H9 (cell line): ENCODE results near the gene IL6ST. TPM values are rescaled to one million over a fixed set of nuclear protein-coding genes. Genes with fewer than 3 reads are reported as not detected.

ENCODE experiments used
- DNase-seq: peaks from one replicate; pipeline ENCODE4 v3.0.0-alpha.2; 2017
- H2AFZ ChIP-seq: one replicate; pipeline ENCODE4 v1.6.1; 2013; ENCODE audit warnings: mild to moderate bottlenecking, low read length, control low read depth, moderate library complexity
- H2AK5ac ChIP-seq: 2 replicates; pipeline ENCODE4 v1.6.1; 2013; ENCODE audit warnings: low read length, control low read depth, mixed read lengths; ENCODE audit not compliant: insufficient read length
- H2BK120ac ChIP-seq: one replicate; pipeline ENCODE4 v1.6.1; 2013; ENCODE audit warnings: low read depth, mild to moderate bottlenecking, low read length, control low read depth, inconsistent platforms; ENCODE audit not compliant: poor library complexity, severe bottlenecking
- H2BK12ac ChIP-seq: 2 replicates; pipeline ENCODE4 v1.6.1; 2013; ENCODE audit warnings: low read length, control low read depth, mixed read lengths, low read depth; ENCODE audit not compliant: insufficient read length
- H2BK15ac ChIP-seq: 2 replicates; pipeline ENCODE4 v1.6.1; 2013; ENCODE audit warnings: low read depth, low read length, control low read depth
- H2BK20ac ChIP-seq: one replicate; pipeline ENCODE4 v1.6.1; 2013; ENCODE audit warnings: low read depth, mild to moderate bottlenecking, low read length, control low read depth, inconsistent platforms; ENCODE audit not compliant: poor library complexity, severe bottlenecking
- H2BK5ac ChIP-seq: 2 replicates; pipeline ENCODE4 v1.6.1; 2013; ENCODE audit warnings: low read length, control low read depth, mixed read lengths; ENCODE audit not compliant: insufficient read length
- H3K14ac ChIP-seq: 2 replicates; pipeline ENCODE4 v1.6.1; 2013; ENCODE audit warnings: low read length, control low read depth; ENCODE audit not compliant: insufficient read depth
- H3K18ac ChIP-seq: 2 replicates; pipeline ENCODE4 v1.6.1; 2013; ENCODE audit warnings: low read depth, mild to moderate bottlenecking, mixed read lengths, low read length, control low read depth; ENCODE audit not compliant: insufficient read length
- H3K23ac ChIP-seq: 2 replicates; pipeline ENCODE4 v1.6.1; 2013; ENCODE audit warnings: low read length, control low read depth, mixed read lengths, low read depth; ENCODE audit not compliant: insufficient read length
- H3K23me2 ChIP-seq: 2 replicates; pipeline ENCODE4 v1.6.1; 2013; ENCODE audit warnings: low read depth, mild to moderate bottlenecking, mixed read lengths, low read length, control low read depth; ENCODE audit not compliant: insufficient read length, poor library complexity, severe bottlenecking
- H3K27ac ChIP-seq: 2 replicates; pipeline ENCODE4 v1.5.1; 2013; ENCODE audit warnings: low read length, control low read depth, mixed read lengths, low read depth; ENCODE audit not compliant: insufficient read length
- H3K27me3 ChIP-seq: 2 replicates; pipeline ENCODE4 v1.6.1; 2013; ENCODE audit warnings: low read length, control low read depth, inconsistent platforms; ENCODE audit not compliant: insufficient read depth
- H3K4ac ChIP-seq: 2 replicates; pipeline ENCODE4 v1.6.1; 2013; ENCODE audit warnings: low read depth, mild to moderate bottlenecking, control low read depth, inconsistent platforms, low read length, moderate library complexity
- H3K4me1 ChIP-seq: 2 replicates; pipeline ENCODE4 v1.6.1; 2013; ENCODE audit warnings: low read length, control low read depth, inconsistent platforms; ENCODE audit not compliant: insufficient read depth
- H3K4me2 ChIP-seq: 2 replicates; pipeline ENCODE4 v1.6.1; 2013; ENCODE audit warnings: low read length, control low read depth, mixed read lengths; ENCODE audit not compliant: insufficient read length, insufficient read depth
- H3K56ac ChIP-seq: 2 replicates; pipeline ENCODE4 v1.6.1; 2013; ENCODE audit warnings: low read depth, mild to moderate bottlenecking, mixed read lengths, low read length, control low read depth; ENCODE audit not compliant: insufficient read length
- H3K79me1 ChIP-seq: 2 replicates; pipeline ENCODE4 v1.6.1; 2013; ENCODE audit warnings: low read depth, mild to moderate bottlenecking, moderate library complexity, low read length, control low read depth, inconsistent platforms; ENCODE audit not compliant: insufficient read depth, poor library complexity, severe bottlenecking
- H3K79me2 ChIP-seq: 2 replicates; pipeline ENCODE4 v1.6.1; 2013; ENCODE audit warnings: low read length, control low read depth, inconsistent platforms; ENCODE audit not compliant: insufficient read depth
- H3K9ac ChIP-seq: 2 replicates; pipeline ENCODE4 v1.6.1; 2013; ENCODE audit warnings: low read length, control low read depth, mixed read lengths; ENCODE audit not compliant: insufficient read length; ENCODE audit errors: extremely low read depth
- H3K9me3 ChIP-seq: one replicate; pipeline ENCODE4 v1.6.1; 2013; ENCODE audit warnings: low read depth, low read length, inconsistent platforms; ENCODE audit not compliant: control insufficient read depth
- H3T11ph ChIP-seq: one replicate; pipeline ENCODE4 v1.6.1; 2013; ENCODE audit warnings: mild to moderate bottlenecking, low read length, control low read depth, inconsistent platforms
- H4K20me1 ChIP-seq: one replicate; pipeline ENCODE4 v1.6.1; 2013; ENCODE audit not compliant: control insufficient read depth, insufficient read length, insufficient read depth
- H4K5ac ChIP-seq: 2 replicates; pipeline ENCODE4 v1.6.1; 2013; ENCODE audit warnings: low read depth, mild to moderate bottlenecking, mixed read lengths, low read length, control low read depth; ENCODE audit not compliant: insufficient read length
- H4K8ac ChIP-seq: replicated peaks from 2 replicates; pipeline ENCODE4 v1.6.1; 2013; ENCODE audit warnings: low read length, control low read depth, mixed read lengths, low read depth; ENCODE audit not compliant: insufficient read length
- H4K91ac ChIP-seq: 2 replicates; pipeline ENCODE4 v1.6.1; 2013; ENCODE audit warnings: low read depth, mild to moderate bottlenecking, moderate library complexity, mixed read lengths, low read length, control low read depth; ENCODE audit not compliant: insufficient read length
- H3K27ac Mint-ChIP-seq, 3 experiments: 2 replicates in 2 of 3; 3 replicates in 1 of 3; pipeline ENCODE4 v1.8.0; 2020 to 2021; ENCODE audit warnings: mixed read lengths in 3 of 3, mild to moderate bottlenecking in 1 of 3, moderate library complexity in 1 of 3
- H3K27me3 Mint-ChIP-seq: 2 replicates; pipeline ENCODE4 v1.8.0; 2021; ENCODE audit warnings: low read depth, mild to moderate bottlenecking, moderate library complexity, mixed read lengths
- H3K36me3 Mint-ChIP-seq, 3 experiments: 2 replicates in 2 of 3; 3 replicates in 1 of 3; pipeline ENCODE4 v1.8.0; 2020 to 2021; ENCODE audit warnings: low read depth in 3 of 3, mixed read lengths in 3 of 3; ENCODE audit not compliant: insufficient read depth in 1 of 3
- H3K4me1 Mint-ChIP-seq, 2 experiments: 2 replicates each; pipeline ENCODE4 v1.8.0; 2020; ENCODE audit warnings: mixed read lengths in 2 of 2
- H3K4me3 Mint-ChIP-seq, 2 experiments: 2 replicates in 1 of 2; 3 replicates in 1 of 2; pipeline ENCODE4 v1.8.0; 2020 to 2021; ENCODE audit warnings: mild to moderate bottlenecking in 2 of 2, mixed read lengths in 2 of 2, moderate library complexity in 1 of 2
- H3K9me3 Mint-ChIP-seq, 2 experiments: 2 replicates in 1 of 2; 3 replicates in 1 of 2; pipeline ENCODE4 v1.8.0; 2020; ENCODE audit warnings: mild to moderate bottlenecking in 2 of 2, mixed read lengths in 2 of 2, moderate library complexity in 1 of 2
- WGBS: extraction: QIAGEN DNeasy Blood & Tissue Kit; methylation state at CpG from one replicate; pipeline ENCODE4 v1.1.7; 2013; ENCODE audit warnings: missing lambda C conversion rate, low lambda C conversion rate, mixed read lengths; ENCODE audit not compliant: insufficient read length; ENCODE audit errors: extremely low coverage; 5-methylcytosine and 5-hydroxymethylcytosine counted together
- total RNA-seq: library from RNA; stranded (reverse); gene quantifications from 2 replicates; pipeline ENCODE4 v1.2.1, GENCODE V29; 2021
- TF ChIP-seq, protein P1 (sequence below): fragments of 200-600 bp; sonication (generic); conservative IDR thresholded peaks from 3 replicates; pipeline ENCODE4 v1.8.0; 2021; ENCODE audit warnings: antibody characterized with exemption, mild to moderate bottlenecking

IL6ST gene
- total RNA-seq, 1 experiment from 2014 or later, result 11.1 TPM

DNA sequence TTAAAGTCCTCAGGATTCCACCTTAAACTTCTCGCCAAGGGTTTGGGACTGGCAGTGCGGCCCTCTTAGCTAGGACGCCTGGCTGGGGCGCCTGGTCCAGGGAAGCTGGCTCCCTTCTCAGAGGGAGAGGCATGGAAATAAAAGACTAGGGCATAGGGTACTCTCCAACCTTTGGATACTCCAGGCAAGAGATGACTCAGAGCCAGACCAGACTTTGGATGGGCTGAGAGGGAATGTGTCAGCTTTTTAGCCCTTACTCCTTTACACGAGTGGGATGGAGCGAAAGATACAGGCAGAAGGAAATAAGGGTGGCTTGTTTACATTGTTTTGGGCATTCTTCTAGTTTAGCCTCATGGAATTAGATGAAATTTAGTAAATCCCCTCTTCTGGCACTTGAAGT lies 95.4 kb downstream of the IL6ST start:
- Histone ChIP-seq H3K27me3 (no peaks in the 10 kb centered on the region), H2AK5ac (no peak overlapping the region), H4K8ac (no peak overlapping the region), H2BK120ac (no peak overlapping the region), H3K56ac (no peak overlapping the region), H3K23ac (no peak overlapping the region), H3T11ph (no peak overlapping the region), H3K4me2 (no peak overlapping the region), H3K23me2 (no peaks in the 10 kb centered on the region), H3K14ac (no peak overlapping the region), H4K5ac (no peak overlapping the region), H3K9ac (no peak overlapping the region), H2AFZ (no peak overlapping the region), H3K79me1 (no peaks in the 10 kb centered on the region), H3K4ac (no peak overlapping the region), H3K9me3 (no peaks in the 10 kb centered on the region), H4K91ac (no peak overlapping the region), H3K79me2 (no peaks in the 10 kb centered on the region), H3K18ac (no peak overlapping the region), H3K4me1 (no peaks in the 10 kb centered on the region), H3K27ac (no peak overlapping the region), H2BK20ac (no peak overlapping the region), H2BK12ac (no peak overlapping the region), H2BK15ac (no peak overlapping the region), H2BK5ac (no peak overlapping the region), H4K20me1 (no peaks in the 10 kb centered on the region)
- TF ChIP-seq, protein P1, sequence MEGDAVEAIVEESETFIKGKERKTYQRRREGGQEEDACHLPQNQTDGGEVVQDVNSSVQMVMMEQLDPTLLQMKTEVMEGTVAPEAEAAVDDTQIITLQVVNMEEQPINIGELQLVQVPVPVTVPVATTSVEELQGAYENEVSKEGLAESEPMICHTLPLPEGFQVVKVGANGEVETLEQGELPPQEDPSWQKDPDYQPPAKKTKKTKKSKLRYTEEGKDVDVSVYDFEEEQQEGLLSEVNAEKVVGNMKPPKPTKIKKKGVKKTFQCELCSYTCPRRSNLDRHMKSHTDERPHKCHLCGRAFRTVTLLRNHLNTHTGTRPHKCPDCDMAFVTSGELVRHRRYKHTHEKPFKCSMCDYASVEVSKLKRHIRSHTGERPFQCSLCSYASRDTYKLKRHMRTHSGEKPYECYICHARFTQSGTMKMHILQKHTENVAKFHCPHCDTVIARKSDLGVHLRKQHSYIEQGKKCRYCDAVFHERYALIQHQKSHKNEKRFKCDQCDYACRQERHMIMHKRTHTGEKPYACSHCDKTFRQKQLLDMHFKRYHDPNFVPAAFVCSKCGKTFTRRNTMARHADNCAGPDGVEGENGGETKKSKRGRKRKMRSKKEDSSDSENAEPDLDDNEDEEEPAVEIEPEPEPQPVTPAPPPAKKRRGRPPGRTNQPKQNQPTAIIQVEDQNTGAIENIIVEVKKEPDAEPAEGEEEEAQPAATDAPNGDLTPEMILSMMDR, result no peak
- Mint-ChIP-seq H3K4me3 (no peak overlapping the region), H3K27me3 (peaks cover 2% of the 10 kb centered on the region), H3K9me3 (no peaks in the 10 kb centered on the region), H3K36me3 (no peaks in the 10 kb centered on the region), H3K4me1 (no peaks in the 10 kb centered on the region; a peak in 1 of 4 replicates), H3K27ac (no peak overlapping the region)
- no peak for DNase-seq
- WGBS, result no CpG with 5 or more reads among the region's 6 CpGs
